Stimulated activated naive CD8-positive, alpha-beta T cell treated with anti-CD3 and anti-CD28 coated beads, Interleukin-15, amount 100 ng/mL, for 72 hours (primary cell): Measurements from ENCODE around the gene MEGF10.
"Not testable (repeated sequence)": the region's sequence is repeated elsewhere in the genome, so short reads cannot be mapped to it uniquely, and the experiment has no call there.

Experiments used
- ATAC-seq: fragments of 150-1000 bp; cut with Tn5 transposase; 2 replicates; pipeline ENCODE4 v1.10.0; 2021; ENCODE audit warnings: mild to moderate bottlenecking, moderate library complexity
- DNase-seq, 2 donors: peaks; one replicate each; pipeline ENCODE4 v3.0.0; 2021 to 2022
- H3K27ac Mint-ChIP-seq, 2 donors: one replicate each; pipeline ENCODE4 v1.8.0; 2022; ENCODE audit warnings: mild to moderate bottlenecking in 2 of 2, mixed read lengths in 2 of 2, moderate library complexity in 2 of 2
- H3K27me3 Mint-ChIP-seq: one replicate; pipeline ENCODE4 v1.8.0; 2022; ENCODE audit warnings: mixed read lengths
- H3K4me1 Mint-ChIP-seq: one replicate; pipeline ENCODE4 v1.8.0; 2022; ENCODE audit warnings: mild to moderate bottlenecking, mixed read lengths
- H3K4me3 Mint-ChIP-seq, 2 donors: one replicate each; pipeline ENCODE4 v1.8.0; 2022; ENCODE audit warnings: mild to moderate bottlenecking in 2 of 2, mixed read lengths in 2 of 2, moderate library complexity in 1 of 2
- H3K9me3 Mint-ChIP-seq, 2 donors: one replicate each; pipeline ENCODE4 v1.8.0; 2022; ENCODE audit warnings: mixed read lengths in 2 of 2

The MEGF10 gene

DNA sequence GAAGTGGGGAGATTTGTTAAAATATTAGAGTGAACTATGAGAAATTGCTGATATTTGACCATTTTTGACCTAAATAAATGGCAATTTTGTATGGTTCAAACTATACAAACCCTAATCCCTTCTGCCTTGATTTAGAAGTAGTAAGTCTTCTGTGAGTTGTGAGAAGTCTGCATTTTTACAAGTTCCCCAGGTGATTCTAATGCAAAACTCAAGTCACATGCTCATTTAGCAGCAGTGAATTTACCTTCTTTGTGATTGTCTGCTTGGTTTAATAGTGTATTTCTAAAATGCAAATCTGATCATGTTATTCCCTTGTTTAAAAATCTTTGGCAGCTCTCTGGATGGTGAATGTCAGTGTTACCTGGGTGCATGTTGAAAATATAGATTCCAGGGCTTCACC is 2.8 kb downstream of the MEGF10 start:
- Mint-ChIP-seq H3K27me3 (peaks cover 74% of the 10 kb centered on the region), H3K4me1 (peaks cover 17% of the 10 kb centered on the region), H3K9me3 (no peaks in the 10 kb centered on the region), H3K4me3 (no peak overlapping the region), H3K27ac (no peak overlapping the region)
- no peak for DNase-seq
- no peak for ATAC-seq

DNA sequence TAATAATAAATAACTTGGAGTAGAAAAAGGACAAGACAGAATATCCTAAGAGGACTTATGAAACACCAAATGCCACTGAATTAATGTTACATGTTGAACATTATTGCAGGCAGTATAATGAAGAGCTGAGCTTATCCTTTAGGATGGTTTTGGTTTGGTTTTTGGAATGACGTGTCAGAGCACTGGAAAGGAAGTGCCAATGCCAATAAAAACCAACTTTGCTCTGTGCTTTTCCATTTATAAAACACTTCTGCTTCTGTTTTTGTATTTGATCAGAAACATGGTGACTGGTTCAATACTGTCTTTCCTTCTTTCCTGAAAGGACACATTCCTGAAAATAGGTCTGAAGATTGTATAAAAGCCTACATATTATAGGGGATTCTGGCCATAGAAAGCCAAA is 4.2 kb downstream of the MEGF10 start:
- Mint-ChIP-seq H3K27ac (no peak overlapping the region), H3K4me3 (no peak overlapping the region), H3K4me1 (peaks cover 14% of the 10 kb centered on the region), H3K27me3 (peaks cover 65% of the 10 kb centered on the region), H3K9me3 (no peaks in the 10 kb centered on the region)
- no peak for DNase-seq
- no peak for ATAC-seq

DNA sequence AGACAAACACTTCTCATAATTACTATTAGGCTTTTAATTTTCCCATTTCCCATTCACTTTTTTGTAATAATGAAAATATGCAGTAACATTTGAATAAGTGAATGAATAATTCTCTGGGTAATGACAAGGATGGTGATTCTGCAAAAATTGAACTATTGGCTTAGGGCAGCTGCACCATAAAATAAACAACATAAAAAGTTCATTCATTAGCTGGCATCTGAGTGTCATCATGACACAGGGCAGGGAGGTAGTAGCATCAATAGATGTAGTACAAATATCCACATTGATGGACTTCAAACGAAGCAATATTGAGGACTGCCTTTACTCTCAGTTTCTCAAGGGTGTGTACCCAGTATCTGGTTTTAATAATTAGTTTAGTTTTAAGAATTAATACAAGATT is 4.9 kb downstream of the MEGF10 start:
- no peak for ATAC-seq
- Mint-ChIP-seq H3K4me3 (no peak overlapping the region), H3K27ac (no peak overlapping the region), H3K9me3 (no peaks in the 10 kb centered on the region), H3K27me3 (peaks cover 59% of the 10 kb centered on the region), H3K4me1 (peaks cover 8% of the 10 kb centered on the region)
- DNase-seq: no peak

- ATAC-seq: no peak
- H3K4me1 Mint-ChIP-seq: no peaks in the 10 kb centered on the region
- H3K4me3 Mint-ChIP-seq: no peak overlapping the region
- peaks cover 50% of the 10 kb centered on the region for H3K27me3 Mint-ChIP-seq
- no peaks in the 10 kb centered on the region for H3K9me3 Mint-ChIP-seq
- no peak overlapping the region for H3K27ac Mint-ChIP-seq
- DNase-seq: no peak
These were observed 5.7 kb downstream of the MEGF10 start for GRCh38 chr5:127296321-127296720.

DNA sequence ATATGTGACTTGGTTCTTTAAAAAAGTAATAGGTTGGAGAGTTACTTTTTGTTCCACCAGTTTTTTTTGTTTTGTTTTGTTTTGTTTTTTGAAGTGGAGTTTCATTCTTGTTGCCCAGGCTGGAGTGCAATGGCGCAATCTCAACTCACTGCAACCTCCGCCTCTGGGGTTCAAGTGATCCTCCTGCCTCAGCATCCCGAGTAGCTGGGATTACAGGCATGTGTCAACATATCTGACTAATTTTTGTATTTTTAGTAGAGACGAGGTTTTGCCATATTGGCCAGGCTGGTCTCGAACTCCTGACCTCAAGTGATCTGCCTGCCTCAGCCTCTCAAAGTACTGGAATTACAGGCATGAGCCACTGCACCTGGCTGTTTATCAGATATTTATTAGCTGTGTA is 6.3 kb downstream of the MEGF10 start:
- H3K4me1 Mint-ChIP-seq, ATAC-seq, H3K9me3 Mint-ChIP-seq, DNase-seq, H3K27ac Mint-ChIP-seq, H3K4me3 Mint-ChIP-seq: not testable (repeated sequence)
- H3K27me3 Mint-ChIP-seq: peaks cover 44% of the 10 kb centered on the region

DNA sequence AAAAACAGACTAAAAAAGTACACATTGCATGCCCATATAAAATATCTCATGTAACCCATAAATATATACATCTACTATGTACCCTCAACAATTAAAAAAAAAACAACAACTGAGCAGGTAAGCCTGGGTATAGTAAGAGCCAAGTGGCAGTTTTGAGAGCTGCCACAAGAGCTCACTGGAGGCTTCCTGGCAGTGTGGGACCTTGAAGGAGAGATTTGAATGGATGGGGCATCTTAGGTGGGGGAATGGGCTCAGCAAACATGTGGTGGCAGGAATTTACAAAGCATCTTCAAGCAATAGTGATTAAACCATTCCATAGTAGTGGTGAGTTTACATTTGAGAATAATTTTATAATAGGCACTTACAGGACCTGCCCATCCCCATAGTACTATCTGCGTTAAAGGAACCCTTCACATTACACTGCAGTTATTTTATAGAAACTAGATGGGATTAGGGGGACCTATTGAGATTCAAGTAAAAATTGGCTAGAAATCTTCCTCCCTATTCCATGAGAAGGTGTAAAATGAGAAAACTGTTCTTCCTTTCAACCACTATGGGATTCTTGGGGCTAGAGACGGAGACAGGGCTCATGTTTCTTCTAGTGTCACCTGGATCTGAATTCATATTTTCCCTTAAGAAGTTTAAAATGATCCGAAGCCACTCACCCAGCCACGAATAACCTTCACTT is 6.9 kb downstream of the MEGF10 start:
- Mint-ChIP-seq H3K27me3 (peaks cover 40% of the 10 kb centered on the region), H3K4me3 (no peak overlapping the region), H3K4me1 (no peaks in the 10 kb centered on the region), H3K9me3 (no peaks in the 10 kb centered on the region), H3K27ac (no peak overlapping the region)
- ATAC-seq (no peak), DNase-seq (no peak)

DNA sequence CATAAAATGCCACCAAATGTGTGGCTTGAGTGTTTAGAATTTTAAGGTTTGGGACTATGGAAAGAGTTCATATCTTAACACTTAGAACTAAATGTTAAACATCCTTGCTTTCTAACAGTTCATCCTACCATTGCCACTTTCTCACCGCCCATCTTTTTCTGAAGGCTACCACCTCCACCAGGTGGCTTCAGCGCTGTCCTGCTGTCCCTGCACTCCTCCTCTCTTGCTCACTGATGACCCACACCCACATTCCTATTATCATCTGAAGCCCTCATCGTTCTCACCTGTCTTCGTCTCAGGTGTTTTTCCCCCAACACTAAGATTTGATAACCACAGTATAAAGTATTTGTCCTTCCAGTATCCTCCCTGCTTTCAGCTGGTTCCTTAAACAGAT is 7.4 kb downstream of the MEGF10 start:
- Mint-ChIP-seq H3K4me1 (no peaks in the 10 kb centered on the region), H3K27ac (no peak overlapping the region), H3K4me3 (no peak overlapping the region), H3K9me3 (no peaks in the 10 kb centered on the region), H3K27me3 (peaks cover 40% of the 10 kb centered on the region)
- ATAC-seq (no peak), DNase-seq (no peak)

- no peak for ATAC-seq
- Mint-ChIP-seq H3K4me3 (no peak overlapping the region), H3K27ac (no peak overlapping the region), H3K9me3 (no peaks in the 10 kb centered on the region), H3K27me3 (peaks cover 33% of the 10 kb centered on the region), H3K4me1 (no peaks in the 10 kb centered on the region)
- DNase-seq: no peak
These were observed 8.1 kb downstream of the MEGF10 start for GRCh38 chr5:127298656-127299055.

- Mint-ChIP-seq H3K4me3 (no peak overlapping the region), H3K9me3 (no peaks in the 10 kb centered on the region), H3K27ac (no peak overlapping the region), H3K27me3 (peaks cover 25% of the 10 kb centered on the region), H3K4me1 (no peaks in the 10 kb centered on the region)
- ATAC-seq (no peak), DNase-seq (no peak)
These were observed 9.1 kb downstream of the MEGF10 start for GRCh38 chr5:127299678-127300077.

- DNase-seq (no peak), ATAC-seq (no peak)
- Mint-ChIP-seq H3K27me3 (peaks cover 18% of the 10 kb centered on the region), H3K9me3 (no peaks in the 10 kb centered on the region), H3K4me1 (no peaks in the 10 kb centered on the region), H3K27ac (no peak overlapping the region), H3K4me3 (no peak overlapping the region)
These were observed 11.9 kb downstream of the MEGF10 start for GRCh38 chr5:127302509-127302908.

DNA sequence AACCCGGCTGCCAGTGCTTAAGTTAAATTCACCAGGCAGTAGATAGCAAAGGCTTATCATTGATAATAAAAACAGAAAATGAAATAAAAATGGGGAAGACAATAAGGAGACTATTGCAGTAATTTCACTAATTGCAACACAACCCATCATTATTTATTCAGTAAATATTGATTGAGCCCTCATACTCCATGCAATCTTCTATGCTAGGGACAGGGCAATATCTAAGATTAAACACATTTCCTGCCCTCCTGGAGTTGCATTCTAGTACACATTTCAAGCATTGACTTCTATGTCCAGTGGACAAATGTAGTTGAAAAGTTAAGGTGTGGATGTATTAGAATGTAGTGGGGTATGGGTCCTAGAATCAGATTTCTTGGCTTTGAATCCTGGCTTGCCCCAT is 12.8 kb downstream of the MEGF10 start:
- ATAC-seq (no peak), DNase-seq (no peak)
- Mint-ChIP-seq H3K9me3 (no peaks in the 10 kb centered on the region), H3K4me3 (no peak overlapping the region), H3K4me1 (no peaks in the 10 kb centered on the region), H3K27ac (no peak overlapping the region), H3K27me3 (peaks cover 12% of the 10 kb centered on the region)

DNA sequence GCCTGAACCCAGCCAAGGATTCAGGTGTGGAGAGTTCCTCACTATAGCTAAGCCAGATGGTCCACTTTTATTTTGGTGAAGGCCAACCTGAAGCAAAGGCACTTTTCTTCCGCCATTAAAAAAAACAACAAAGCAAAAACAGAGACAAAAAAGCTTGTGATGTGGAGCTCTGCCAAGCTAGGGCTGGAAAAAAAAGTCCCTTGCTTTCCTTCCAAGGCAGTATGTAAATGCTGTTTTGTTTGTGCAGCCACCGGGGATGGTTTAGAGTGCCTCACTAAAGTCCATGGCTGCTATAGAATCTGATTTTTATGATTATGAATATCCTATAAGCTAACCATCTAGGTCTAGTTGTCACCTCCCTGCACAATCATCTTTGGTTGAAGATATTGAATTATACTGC is 14.9 kb downstream of the MEGF10 start:
- DNase-seq (no peak), ATAC-seq (no peak)
- H3K9me3 Mint-ChIP-seq: no peaks in the 10 kb centered on the region
- no peak overlapping the region for H3K27ac Mint-ChIP-seq
- H3K4me1 Mint-ChIP-seq: no peaks in the 10 kb centered on the region
- no peak overlapping the region for H3K4me3 Mint-ChIP-seq
- peaks cover 24% of the 10 kb centered on the region for H3K27me3 Mint-ChIP-seq

GRCh38 chr5:127306036-127306435 is 15.4 kb downstream of the MEGF10 start:
- ATAC-seq: no peak

GRCh38 chr5:127306647-127307046 is 16.1 kb downstream of the MEGF10 start:
- H3K27me3 Mint-ChIP-seq: peaks cover 26% of the 10 kb centered on the region
- H3K9me3 Mint-ChIP-seq: no peaks in the 10 kb centered on the region
- no peak for DNase-seq
- ATAC-seq: no peak
- H3K4me3 Mint-ChIP-seq: no peak overlapping the region
- H3K4me1 Mint-ChIP-seq: no peaks in the 10 kb centered on the region
- H3K27ac Mint-ChIP-seq: no peak overlapping the region

More at GRCh38 chr5:127306036-127306435, 15.4 kb downstream of the MEGF10 start:
- DNase-seq: no peak
- Mint-ChIP-seq H3K4me1 (no peaks in the 10 kb centered on the region), H3K27me3 (peaks cover 26% of the 10 kb centered on the region), H3K27ac (no peak overlapping the region), H3K9me3 (no peaks in the 10 kb centered on the region), H3K4me3 (no peak overlapping the region)

- no peaks in the 10 kb centered on the region for H3K4me1 Mint-ChIP-seq
- no peak overlapping the region for H3K27ac Mint-ChIP-seq
- H3K9me3 Mint-ChIP-seq: no peaks in the 10 kb centered on the region
- peaks cover 20% of the 10 kb centered on the region for H3K27me3 Mint-ChIP-seq
- no peak overlapping the region for H3K4me3 Mint-ChIP-seq
- no peak for DNase-seq
- no peak for ATAC-seq
These were observed 17.3 kb downstream of the MEGF10 start for GRCh38 chr5:127307868-127308267.

DNA sequence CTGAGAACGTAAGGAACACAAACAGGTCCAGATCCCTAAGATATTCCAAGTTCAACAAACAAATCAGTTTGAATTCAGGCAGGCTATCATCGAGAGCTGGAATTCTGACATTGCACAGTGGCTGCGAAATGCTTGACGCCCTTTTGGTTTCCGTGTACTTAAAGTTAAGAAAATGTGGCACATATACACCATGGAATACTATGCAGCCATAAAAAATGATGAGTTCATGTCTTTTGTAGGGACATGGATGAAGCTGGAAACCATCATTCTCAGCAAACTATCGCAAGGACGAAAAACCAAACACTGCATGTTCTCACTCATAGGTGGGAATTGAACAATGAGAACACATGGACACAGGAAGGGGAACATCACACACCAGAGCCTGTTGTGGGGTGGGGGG is 17.7 kb downstream of the MEGF10 start:
- peaks cover 19% of the 10 kb centered on the region for H3K27me3 Mint-ChIP-seq
- not testable (repeated sequence) for ATAC-seq, H3K4me1 Mint-ChIP-seq, DNase-seq, H3K4me3 Mint-ChIP-seq, H3K9me3 Mint-ChIP-seq, H3K27ac Mint-ChIP-seq

- DNase-seq: no peak
- peaks cover 19% of the 10 kb centered on the region for H3K27me3 Mint-ChIP-seq
- H3K4me1 Mint-ChIP-seq: no peaks in the 10 kb centered on the region
- H3K9me3 Mint-ChIP-seq: no peaks in the 10 kb centered on the region
- ATAC-seq: no peak
- no peak overlapping the region for H3K27ac Mint-ChIP-seq
- H3K4me3 Mint-ChIP-seq: no peak overlapping the region
These were observed 18.3 kb downstream of the MEGF10 start for GRCh38 chr5:127308945-127309344.
